Esophagus squamous epithelium (tissue), 4 donors: ENCODE results near the gene RHO.

Experiments
- POLR2A ChIP-seq, 4 donors: fragments of 450-650 bp; IDR thresholded peaks; one replicate each; pipeline ENCODE4 v1.6.1; 2017; ENCODE audit warnings: antibody characterized with exemption in 4 of 4, mild to moderate bottlenecking in 4 of 4, moderate library complexity in 3 of 4
- TF ChIP-seq, protein P1 (sequence below), 6 experiments: fragments of 450-650 bp in 4 of 6; fragments of 200-600 bp in 2 of 6; sonication (generic) in 2 of 6; IDR thresholded peaks; one replicate each; pipeline ENCODE4 v1.5.1; 2016 to 2019; ENCODE audit warnings: antibody characterized with exemption in 6 of 6, mild to moderate bottlenecking in 4 of 6, moderate library complexity in 4 of 6

DNA sequence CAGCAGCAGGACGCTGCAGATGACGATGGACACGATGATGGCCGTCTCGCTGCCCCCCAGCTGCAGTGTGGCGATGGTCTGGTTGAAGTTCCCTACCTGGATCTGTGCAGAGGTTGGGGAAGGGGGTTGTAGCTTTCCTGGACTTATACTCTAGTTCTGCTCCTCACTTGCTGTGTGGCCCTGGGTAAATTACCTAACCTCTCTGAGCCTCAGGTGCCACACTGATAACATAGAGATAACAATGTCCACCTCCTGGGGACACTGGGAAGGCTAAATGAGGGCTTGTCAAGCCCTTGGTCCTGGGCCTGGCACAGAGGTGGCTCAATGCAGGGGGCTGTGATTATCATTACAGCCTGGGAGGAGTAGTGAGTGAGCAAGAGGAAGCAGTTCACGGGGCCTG, 41.4 kb downstream of the RHO start:
- TF ChIP-seq, protein P1, sequence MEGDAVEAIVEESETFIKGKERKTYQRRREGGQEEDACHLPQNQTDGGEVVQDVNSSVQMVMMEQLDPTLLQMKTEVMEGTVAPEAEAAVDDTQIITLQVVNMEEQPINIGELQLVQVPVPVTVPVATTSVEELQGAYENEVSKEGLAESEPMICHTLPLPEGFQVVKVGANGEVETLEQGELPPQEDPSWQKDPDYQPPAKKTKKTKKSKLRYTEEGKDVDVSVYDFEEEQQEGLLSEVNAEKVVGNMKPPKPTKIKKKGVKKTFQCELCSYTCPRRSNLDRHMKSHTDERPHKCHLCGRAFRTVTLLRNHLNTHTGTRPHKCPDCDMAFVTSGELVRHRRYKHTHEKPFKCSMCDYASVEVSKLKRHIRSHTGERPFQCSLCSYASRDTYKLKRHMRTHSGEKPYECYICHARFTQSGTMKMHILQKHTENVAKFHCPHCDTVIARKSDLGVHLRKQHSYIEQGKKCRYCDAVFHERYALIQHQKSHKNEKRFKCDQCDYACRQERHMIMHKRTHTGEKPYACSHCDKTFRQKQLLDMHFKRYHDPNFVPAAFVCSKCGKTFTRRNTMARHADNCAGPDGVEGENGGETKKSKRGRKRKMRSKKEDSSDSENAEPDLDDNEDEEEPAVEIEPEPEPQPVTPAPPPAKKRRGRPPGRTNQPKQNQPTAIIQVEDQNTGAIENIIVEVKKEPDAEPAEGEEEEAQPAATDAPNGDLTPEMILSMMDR (IDR thresholded peaks at IDR 0.05) = no peak
- no peak for TF ChIP-seq POLR2A (IDR thresholded peaks at IDR 0.05)
